H1 (cell line): ENCODE measurements around the gene TCERG1L. TPM values are rescaled to one million over a fixed set of nuclear protein-coding genes. Genes with fewer than 3 reads are reported as not detected.

Experiments used
- CTCF ChIA-PET: fragments of 300-600 bp; sonication (Branson Sonifier 250); formaldehyde crosslinking; loops from one replicate; lab custom pipeline; 2021; ENCODE audit not compliant: partially characterized antibody; lab: Charles Lee
- POLR2A ChIA-PET: fragments of 300-600 bp; sonication (Branson Sonifier 250); formaldehyde crosslinking; loops from one replicate; lab custom pipeline; 2021; ENCODE audit warnings: inconsistent platforms; ENCODE audit not compliant: partially characterized antibody; lab: Charles Lee
- DNase-seq, 2 experiments: peaks; one replicate each; pipeline versions ENCODE4 v3.0.0 to v3.0.0-alpha.2; 2010 to 2022; ENCODE audit warnings: low spot score in 2 of 2, low read depth in 1 of 2, mixed read lengths in 1 of 2
- FAIRE-seq: peaks from 2 replicates; lab custom pipeline; 2011; peaks lifted over from hg19 to GRCh38; lab: Jason Lieb, UNC
- H2AFZ ChIP-seq: 2 replicates; pipeline ENCODE4 v1.8.1; 2012; ENCODE audit warnings: low read length, inconsistent platforms
- H2AK5ac ChIP-seq: 2 replicates; pipeline ENCODE4 v1.6.1; 2013; ENCODE audit warnings: low read depth, low read length
- H2BK120ac ChIP-seq: replicated peaks from 2 replicates; pipeline ENCODE3; 2013; ENCODE audit warnings: low read depth, low read length, inconsistent platforms
- H2BK12ac ChIP-seq: 2 replicates; pipeline ENCODE4 v1.6.1; 2013; ENCODE audit warnings: low read depth, low read length
- H2BK15ac ChIP-seq: 2 replicates; pipeline ENCODE4 v1.6.1; 2013; ENCODE audit warnings: low read length
- H2BK20ac ChIP-seq: 2 replicates; pipeline ENCODE4 v1.6.1; 2013; ENCODE audit warnings: low read length
- H2BK5ac ChIP-seq: 2 replicates; pipeline ENCODE4 v1.6.1; 2013; ENCODE audit warnings: low read depth, low read length
- H3K14ac ChIP-seq: 2 replicates; pipeline ENCODE4 v1.6.1; 2013; ENCODE audit warnings: inconsistent platforms; ENCODE audit not compliant: insufficient read length
- H3K18ac ChIP-seq: 2 replicates; pipeline ENCODE4 v1.6.1; 2013; ENCODE audit warnings: low read length; ENCODE audit errors: extremely low read depth
- H3K23ac ChIP-seq: 2 replicates; pipeline ENCODE4 v1.6.1; 2013; ENCODE audit warnings: inconsistent platforms; ENCODE audit not compliant: insufficient read length
- H3K23me2 ChIP-seq: 2 replicates; pipeline ENCODE4 v1.6.1; 2013; ENCODE audit warnings: low read depth, low read length
- H3K27ac ChIP-seq: 2 replicates; pipeline ENCODE4 v1.6.1; 2011; ENCODE audit warnings: low read depth, low read length, inconsistent platforms
- H3K27me3 ChIP-seq, 4 experiments: replicated peaks in 1 of 4; 1 replicate in 1 of 4; 2 replicates in 3 of 4; pipeline versions ENCODE4 v1.6.1 to v1.8.1; 2011 to 2013; ENCODE audit warnings: low read length in 3 of 4, mild to moderate bottlenecking in 3 of 4, inconsistent platforms in 2 of 4, mixed read lengths in 2 of 4, moderate library complexity in 1 of 4; ENCODE audit not compliant: control insufficient read depth in 3 of 4, insufficient read depth in 3 of 4; ENCODE audit errors: extremely low read depth in 1 of 4
- H3K36me3 ChIP-seq, 4 experiments: 2 replicates each; pipeline versions ENCODE4 v1.6.1 to v1.8.1; 2011 to 2013; ENCODE audit warnings: mild to moderate bottlenecking in 4 of 4, low read length in 3 of 4, moderate library complexity in 2 of 4, control low read depth in 1 of 4, inconsistent platforms in 1 of 4; ENCODE audit not compliant: insufficient read depth in 4 of 4, control insufficient read depth in 2 of 4
- H3K4ac ChIP-seq: replicated peaks from 2 replicates; pipeline ENCODE3; 2013; ENCODE audit warnings: low read length, low read depth, mixed read lengths, inconsistent platforms; ENCODE audit not compliant: insufficient read length
- H3K4me1 ChIP-seq, 4 experiments: replicated peaks in 1 of 4; 1 replicate in 1 of 4; 2 replicates in 3 of 4; pipeline versions ENCODE4 v1.6.1 to v1.8.1; 2011 to 2013; ENCODE audit warnings: low read length in 3 of 4, inconsistent platforms in 2 of 4, mixed read lengths in 1 of 4; ENCODE audit not compliant: insufficient read depth in 4 of 4, control insufficient read depth in 3 of 4
- H3K4me2 ChIP-seq, 2 experiments: 2 replicates each; pipeline versions ENCODE4 v1.6.1 to v1.8.1; 2011 to 2013; ENCODE audit warnings: low read depth in 2 of 2, low read length in 2 of 2, control low read depth in 1 of 2, inconsistent platforms in 1 of 2, mild to moderate bottlenecking in 1 of 2; ENCODE audit not compliant: insufficient read depth in 1 of 2
- H3K4me3 ChIP-seq, 4 experiments: fragments of 200-600, 300-600 bp in 1 of 4; sonication (generic), shearing (Covaris generic), sonication (Bioruptor Twin) in 1 of 4; 2 replicates each; pipeline versions ENCODE4 v1.5.1 to v1.8.1; 2011 to 2016; ENCODE audit warnings: low read length in 4 of 4, low read depth in 3 of 4, control low read depth in 2 of 4, inconsistent platforms in 2 of 4, mild to moderate bottlenecking in 2 of 4, mixed read lengths in 1 of 4, moderate library complexity in 1 of 4; ENCODE audit not compliant: insufficient read depth in 2 of 4; ENCODE audit errors: extremely low read depth in 1 of 4
- H3K56ac ChIP-seq: replicated peaks from 2 replicates; pipeline ENCODE3; 2013; ENCODE audit warnings: low read depth, mild to moderate bottlenecking, mixed read lengths, low read length, inconsistent platforms; ENCODE audit not compliant: insufficient read length
- H3K79me1 ChIP-seq: 2 replicates; pipeline ENCODE4 v1.6.1; 2013; ENCODE audit warnings: low read depth, low read length, control low read depth
- H3K79me2 ChIP-seq, 2 experiments: 2 replicates each; pipeline versions ENCODE4 v1.6.1 to v1.8.1; 2012 to 2013; ENCODE audit warnings: low read length in 2 of 2, mild to moderate bottlenecking in 2 of 2, inconsistent platforms in 1 of 2; ENCODE audit not compliant: insufficient read depth in 2 of 2, control insufficient read depth in 1 of 2
- H3K9ac ChIP-seq, 4 experiments: replicated peaks in 1 of 4; 1 replicate in 1 of 4; 2 replicates in 3 of 4; pipeline versions ENCODE4 v1.6.1 to v1.8.1; 2011 to 2013; ENCODE audit warnings: low read depth in 3 of 4, low read length in 3 of 4, control low read depth in 2 of 4, mild to moderate bottlenecking in 2 of 4, moderate library complexity in 2 of 4, inconsistent platforms in 1 of 4; ENCODE audit errors: extremely low read depth in 1 of 4
- H3K9me3 ChIP-seq, 2 experiments: 2 replicates each; pipeline versions ENCODE4 v1.6.1 to v1.8.1; 2012 to 2013; ENCODE audit warnings: mild to moderate bottlenecking in 2 of 2, moderate library complexity in 2 of 2, control low read depth in 1 of 2, inconsistent platforms in 1 of 2, low read depth in 1 of 2, low read length in 1 of 2, mixed read lengths in 1 of 2; ENCODE audit not compliant: insufficient read depth in 2 of 2
- H4K20me1 ChIP-seq, 2 experiments: replicated peaks in 1 of 2; 2 replicates each; pipeline versions ENCODE3 to v1.8.1; 2011 to 2013; ENCODE audit warnings: inconsistent platforms in 2 of 2, low read length in 2 of 2, mild to moderate bottlenecking in 1 of 2; ENCODE audit not compliant: insufficient read depth in 2 of 2, control insufficient read depth in 1 of 2
- H4K5ac ChIP-seq: 2 replicates; pipeline ENCODE4 v1.6.1; 2013; ENCODE audit warnings: low read length, low read depth, mixed read lengths, inconsistent platforms; ENCODE audit not compliant: insufficient read length
- H4K8ac ChIP-seq: 2 replicates; pipeline ENCODE4 v1.8.0; 2013; ENCODE audit warnings: mild to moderate bottlenecking, moderate library complexity, low read length, inconsistent platforms; ENCODE audit not compliant: insufficient read depth; ENCODE audit errors: extremely low read depth
- H4K91ac ChIP-seq: replicated peaks from 2 replicates; pipeline ENCODE3; 2013; ENCODE audit warnings: low read length, mixed read lengths, inconsistent platforms; ENCODE audit not compliant: insufficient read length
- BCL11A ChIP-seq, 2 experiments: IDR thresholded peaks; one replicate each; pipeline ENCODE4 v1.6.1; 2011; ENCODE audit warnings: low read depth in 2 of 2, low read length in 2 of 2, mild to moderate bottlenecking in 2 of 2
- CREB1 ChIP-seq: IDR thresholded peaks from 2 replicates; pipeline ENCODE4 v1.6.1; 2012; ENCODE audit warnings: inconsistent platforms
- GABPA ChIP-seq: IDR thresholded peaks from 2 replicates; pipeline ENCODE4 v1.6.1; 2011; ENCODE audit warnings: mild to moderate bottlenecking, low read length, moderate library complexity, borderline replicate concordance; ENCODE audit not compliant: insufficient read depth
- JUND ChIP-seq: IDR thresholded peaks from 2 replicates; pipeline ENCODE4 v1.6.1; 2011; ENCODE audit warnings: mild to moderate bottlenecking, improper control_type of control experiment, low read length
- KDM1A ChIP-seq: fragments of 200-600, 300-600 bp; sonication (generic); IDR thresholded peaks from 2 replicates; pipeline ENCODE4 v1.7.1; 2016; ENCODE audit warnings: mild to moderate bottlenecking, low read length, borderline replicate concordance
- RAD21 ChIP-seq, 2 experiments: IDR thresholded peaks in 1 of 2; conservative IDR thresholded peaks in 1 of 2; 2 replicates each; pipeline ENCODE4 v1.6.1; 2011; ENCODE audit warnings: low read depth in 2 of 2, low read length in 2 of 2, improper control_type of control experiment in 1 of 2, inconsistent platforms in 1 of 2, mild to moderate bottlenecking in 1 of 2, moderate library complexity in 1 of 2
- WGBS, 2 experiments: shearing (Covaris generic) in 1 of 2; methylation state at CpG; one replicate each; pipeline versions ENCODE4 v1.1.6 to v1.1.7; 2013 to 2015; ENCODE audit warnings: low lambda C conversion rate in 2 of 2, mixed read lengths in 2 of 2, inconsistent platforms in 1 of 2, low coverage in 1 of 2, missing lambda C conversion rate in 1 of 2; ENCODE audit not compliant: insufficient replicate concordance in 2 of 2, insufficient coverage in 1 of 2, insufficient read length in 1 of 2; ENCODE audit errors: extremely low coverage in 1 of 2, missing lambda C conversion rate in 1 of 2; 5-methylcytosine and 5-hydroxymethylcytosine counted together
- polyA plus RNA-seq, 7 experiments: library from polyadenylated mRNA; depleted of rRNA in 3 of 7; stranded (reverse) in 5 of 7; unstranded in 2 of 7; fragments of >200 nt in 5 of 7; fragments of 200-250 nt in 2 of 7; gene quantifications; 1 replicate in 5 of 7; 2 replicates in 1 of 7; 4 replicates in 1 of 7; pipeline versions ENCODE4 v1.2.1 to v1.2.3, GENCODE V29; 2011 to 2013; ENCODE audit warnings: missing spikeins in 2 of 7, mixed read lengths in 2 of 7
- total RNA-seq: library from RNA; stranded (reverse); fragmentation: NEBNext Ultra II Directional; extraction: Animal tissue kit (Norgen Biotek cat#: 25700); gene quantifications from 2 replicates; pipeline ENCODE4 v1.2.1, GENCODE V29; 2021
- TF ChIP-seq, protein P1 (sequence below): IDR thresholded peaks from 2 replicates; pipeline ENCODE4 v1.6.1; 2012; ENCODE audit warnings: inconsistent platforms
- TF ChIP-seq, protein P2 (sequence below), 3 experiments: IDR thresholded peaks; 1 replicate in 2 of 3; 2 replicates in 1 of 3; pipeline versions ENCODE4 v1.5.1 to v1.6.1; 2011; ENCODE audit warnings: low read length in 3 of 3, mild to moderate bottlenecking in 3 of 3, inconsistent platforms in 2 of 3, low read depth in 1 of 3, moderate library complexity in 1 of 3; ENCODE audit not compliant: insufficient read depth in 1 of 3; ENCODE audit errors: control extremely low read depth in 1 of 3
- TF ChIP-seq, protein P3 (sequence below): IDR thresholded peaks from 2 replicates; pipeline ENCODE4 v1.6.1; 2012; ENCODE audit warnings: inconsistent platforms

TCERG1L gene
- total and polyA plus RNA-seq, 2 of the 8 experiments (the other 6 are each of a cell fraction or from before 2014, with no cell fraction given): 3.9 to 6.9 TPM

DNA sequence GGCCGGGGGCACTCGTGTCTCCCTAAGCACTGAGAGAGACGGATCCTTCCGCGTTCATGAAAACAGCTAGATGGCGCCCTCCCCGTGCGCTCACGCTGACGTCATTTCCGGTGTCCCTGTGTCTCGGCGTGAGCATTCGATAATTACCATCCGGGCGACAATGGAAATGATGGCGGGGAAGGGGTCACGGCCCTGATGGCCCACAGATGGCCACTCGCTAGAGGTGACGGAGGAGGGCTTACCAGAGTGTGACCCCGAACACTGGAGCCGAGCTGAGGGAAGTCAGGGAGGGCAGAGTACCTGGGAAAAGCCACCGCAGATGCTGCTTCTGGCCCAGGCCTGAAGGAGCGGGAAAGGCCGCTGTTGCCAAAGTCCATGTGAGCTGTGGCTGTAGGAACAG, 222.9 kb downstream of the TCERG1L start:
- Histone ChIP-seq H3K18ac (peak overlapping the region; percentile 24; the same call in 1 of the 2 replicates), H3K4me3 (no peak overlapping the region), H2BK120ac (no peak overlapping the region), H3K4ac (peak overlapping the region; percentile 72), H4K8ac (no peak overlapping the region; the same call in 1 of the 2 replicates), H2BK15ac (peak overlapping the region; percentile 92; the same call in 1 of the 2 replicates), H2BK20ac (no peak overlapping the region; the same call in 1 of the 2 replicates), H3K36me3 (no peaks in the 10 kb centered on the region), H3K56ac (no peak overlapping the region), H3K4me1 (peaks cover 0 to 10% (median 4%) of the 10 kb centered on the region in 4 experiments; a peak in 4 of 7 replicates), H3K23me2 (no peaks in the 10 kb centered on the region), H3K9me3 (peaks cover 0 to under 1% of the 10 kb centered on the region in 2 experiments; a peak in 1 of 4 replicates), H3K14ac (no peak overlapping the region), H3K79me2 (no peaks in the 10 kb centered on the region), H2AFZ (no peak overlapping the region), H2BK12ac (no peak overlapping the region), H3K4me2 (no peak overlapping the region), H3K27me3 (no peaks in the 10 kb centered on the region; a peak in 3 of 7 replicates), H3K79me1 (no peaks in the 10 kb centered on the region), H4K91ac (peak overlapping the region; percentile 61), H3K23ac (no peak overlapping the region), H3K27ac (no peak overlapping the region), H2BK5ac (peak overlapping the region; percentile 56; the same call in 1 of the 2 replicates), H3K9ac (no peak overlapping the region), H4K5ac (no peak overlapping the region), H2AK5ac (no peak overlapping the region), H4K20me1 (no peaks in the 10 kb centered on the region)
- POLR2A ChIA-PET: no interaction called here
- DNase-seq: peak in 1 of 2 experiments; percentile 70
- 77% methylated on average over 25 of the region's 25 CpGs; no CpG with 5 or more reads in 1 of the 2 experiments for WGBS, 2 experiments
- peak; percentile 48 for FAIRE-seq
- CTCF ChIA-PET: interaction anchor here (0.6 to 2.2 kb wide), 35 partner anchors 9 to 436 kb away, joined by 3 to 12 read pairs (median 3); no protein-coding TSS in a partner anchor
- TF ChIP-seq BCL11A (IDR thresholded peaks at IDR 0.05; ENCODE audit: low read depth in 2 of 2, low read length in 2 of 2): no peak
- TF ChIP-seq, protein P1, sequence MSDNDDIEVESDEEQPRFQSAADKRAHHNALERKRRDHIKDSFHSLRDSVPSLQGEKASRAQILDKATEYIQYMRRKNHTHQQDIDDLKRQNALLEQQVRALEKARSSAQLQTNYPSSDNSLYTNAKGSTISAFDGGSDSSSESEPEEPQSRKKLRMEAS: 0 out of 2 replicates have a peak, but pooled peaks have one; percentile 54
- TF ChIP-seq CREB1: peak; percentile 73
- no peak for TF ChIP-seq KDM1A
- TF ChIP-seq JUND: 0 out of 2 replicates have a peak, but pooled peaks have one; percentile 53
- no peak for TF ChIP-seq GABPA
- TF ChIP-seq, protein P2, sequence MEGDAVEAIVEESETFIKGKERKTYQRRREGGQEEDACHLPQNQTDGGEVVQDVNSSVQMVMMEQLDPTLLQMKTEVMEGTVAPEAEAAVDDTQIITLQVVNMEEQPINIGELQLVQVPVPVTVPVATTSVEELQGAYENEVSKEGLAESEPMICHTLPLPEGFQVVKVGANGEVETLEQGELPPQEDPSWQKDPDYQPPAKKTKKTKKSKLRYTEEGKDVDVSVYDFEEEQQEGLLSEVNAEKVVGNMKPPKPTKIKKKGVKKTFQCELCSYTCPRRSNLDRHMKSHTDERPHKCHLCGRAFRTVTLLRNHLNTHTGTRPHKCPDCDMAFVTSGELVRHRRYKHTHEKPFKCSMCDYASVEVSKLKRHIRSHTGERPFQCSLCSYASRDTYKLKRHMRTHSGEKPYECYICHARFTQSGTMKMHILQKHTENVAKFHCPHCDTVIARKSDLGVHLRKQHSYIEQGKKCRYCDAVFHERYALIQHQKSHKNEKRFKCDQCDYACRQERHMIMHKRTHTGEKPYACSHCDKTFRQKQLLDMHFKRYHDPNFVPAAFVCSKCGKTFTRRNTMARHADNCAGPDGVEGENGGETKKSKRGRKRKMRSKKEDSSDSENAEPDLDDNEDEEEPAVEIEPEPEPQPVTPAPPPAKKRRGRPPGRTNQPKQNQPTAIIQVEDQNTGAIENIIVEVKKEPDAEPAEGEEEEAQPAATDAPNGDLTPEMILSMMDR (IDR thresholded peaks at IDR 0.05; ENCODE audit: control extremely low read depth in 1 of 3, insufficient read depth in 1 of 3, low read depth in 1 of 3, low read length in 3 of 3): peak; percentile 61 to 83 (median 67)
- TF ChIP-seq RAD21 (IDR thresholded peaks at IDR 0.05 in 1 of 2, conservative IDR thresholded peaks at IDR 0.05 in 1 of 2; ENCODE audit: low read depth in 2 of 2, low read length in 2 of 2): peak; percentile 70 to 75
- TF ChIP-seq, protein P3, sequence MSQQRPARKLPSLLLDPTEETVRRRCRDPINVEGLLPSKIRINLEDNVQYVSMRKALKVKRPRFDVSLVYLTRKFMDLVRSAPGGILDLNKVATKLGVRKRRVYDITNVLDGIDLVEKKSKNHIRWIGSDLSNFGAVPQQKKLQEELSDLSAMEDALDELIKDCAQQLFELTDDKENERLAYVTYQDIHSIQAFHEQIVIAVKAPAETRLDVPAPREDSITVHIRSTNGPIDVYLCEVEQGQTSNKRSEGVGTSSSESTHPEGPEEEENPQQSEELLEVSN: peak; percentile 92
